ENCODE data around the gene RAVER2.
A peak's percentile ranks its signal among the peaks of the same experiment; 100 is the strongest.
"Not testable (repeated sequence)": the region's sequence is repeated elsewhere in the genome, so short reads cannot be mapped to it uniquely, and the experiment has no call there.

Gene RAVER2

GRCh38 chr1:64744492-64745180, at the start of gene RAVER2:
Gene RAVER2, plus strand, starts transcription at chr1:64745075. Its CDS starts 98 bp downstream, at chr1:64745173.
- peak; percentile 62 for DNase-seq (ENCODE audit: low read depth)

- DNase-seq (ENCODE audit: low read depth), result no peak
Measured at GRCh38 chr1:64696879-64697278, 48.0 kb upstream of the RAVER2 start.

- DNase-seq (ENCODE audit: low read depth), result no peak
Measured at GRCh38 chr1:64699327-64699726, 45.5 kb upstream of the RAVER2 start.

- no peak for DNase-seq (ENCODE audit: low read depth)
Measured at GRCh38 chr1:64701071-64701470, 43.8 kb upstream of the RAVER2 start.

GRCh38 chr1:64701886-64702285, 43.0 kb upstream of the RAVER2 start:
- peak; percentile 4 for DNase-seq (ENCODE audit: low read depth)

GRCh38 chr1:64702670-64703069, 42.2 kb upstream of the RAVER2 start:
- not testable (repeated sequence) for DNase-seq (ENCODE audit: low read depth)

GRCh38 chr1:64703600-64703999, 41.3 kb upstream of the RAVER2 start:
- no peak for DNase-seq (ENCODE audit: low read depth)

GRCh38 chr1:64705591-64705990, 39.3 kb upstream of the RAVER2 start:
- DNase-seq (ENCODE audit: low read depth), result no peak

- peak; percentile 54 for DNase-seq (ENCODE audit: low read depth)
Measured at GRCh38 chr1:64711266-64711665, 33.6 kb upstream of the RAVER2 start.

GRCh38 chr1:64712049-64712448, 32.8 kb upstream of the RAVER2 start:
- no peak for DNase-seq (ENCODE audit: low read depth)

- DNase-seq (ENCODE audit: low read depth), result no peak
Measured at GRCh38 chr1:64715186-64715585, 29.7 kb upstream of the RAVER2 start.

- no peak for DNase-seq (ENCODE audit: low read depth)
Measured at GRCh38 chr1:64721135-64721534, 23.7 kb upstream of the RAVER2 start.

GRCh38 chr1:64721576-64722145, 23.2 kb upstream of the RAVER2 start:
- DNase-seq (ENCODE audit: low read depth), result no peak

GRCh38 chr1:64727861-64728260, 17.0 kb upstream of the RAVER2 start:
- no peak for DNase-seq (ENCODE audit: low read depth)

- no peak for DNase-seq (ENCODE audit: low read depth)
Measured at GRCh38 chr1:64733581-64734286, 11.1 kb upstream of the RAVER2 start.

- DNase-seq (ENCODE audit: low read depth), result no peak
Measured at GRCh38 chr1:64734287-64734652, 10.6 kb upstream of the RAVER2 start.

- not testable (repeated sequence) for DNase-seq (ENCODE audit: low read depth)
Measured at GRCh38 chr1:64740687-64741086, 4.2 kb upstream of the RAVER2 start.

GRCh38 chr1:64743954-64744491, 852 bp upstream of the RAVER2 start:
- DNase-seq (ENCODE audit: low read depth), result no peak

- DNase-seq (ENCODE audit: low read depth), result peak; percentile 47
Measured at GRCh38 chr1:64745181-64745985, 508 bp downstream of the RAVER2 start.

- no peak for DNase-seq (ENCODE audit: low read depth)
Measured at GRCh38 chr1:64745986-64746940, 1.4 kb downstream of the RAVER2 start.

- no peak for DNase-seq (ENCODE audit: low read depth)
Measured at GRCh38 chr1:64748222-64748621, 3.3 kb downstream of the RAVER2 start.

Data from fibroblast of gingiva (primary cell).